UCSD-AML1 (cell line): ENCODE measurements around the gene MN1.

Experiments used
- DNase-seq: peaks from one replicate; lab custom pipeline; 2025; ENCODE audit not compliant: unreplicated experiment; lab: John Stamatoyannopoulos, UW

MN1 gene

DNA sequence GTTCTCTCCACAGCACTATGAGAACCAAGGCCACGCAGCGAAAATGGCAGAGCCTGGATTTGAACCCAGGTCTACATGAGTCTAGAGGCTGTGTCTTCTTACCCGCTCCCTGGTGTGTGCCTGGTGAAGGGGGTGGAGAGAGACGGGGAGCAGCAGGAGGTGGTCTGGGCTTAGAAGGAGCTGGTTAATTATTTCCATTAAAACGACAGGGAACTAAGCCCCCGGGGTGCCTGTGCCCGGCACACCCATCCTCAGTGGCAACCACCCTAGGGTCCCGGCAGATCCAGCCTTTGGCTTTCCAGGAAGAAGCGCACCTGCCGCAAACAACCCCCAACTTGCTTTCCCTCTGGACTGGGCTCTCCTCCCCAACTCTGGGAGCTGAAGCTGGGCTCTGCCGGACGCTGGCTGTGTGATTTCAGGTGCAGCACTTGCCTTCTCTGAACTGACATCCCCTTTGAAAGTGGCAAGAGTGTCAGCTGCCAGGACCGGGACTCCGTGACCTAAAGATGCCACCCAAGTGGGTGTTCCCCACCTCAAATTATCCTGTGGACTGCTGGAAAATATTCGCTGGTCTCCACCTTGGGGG is 35.8 kb downstream of the MN1 start:
- no peak for DNase-seq

GRCh38 chr22:27764722-27765236 is 36.8 kb downstream of the MN1 start:
- DNase-seq = no peak

DNA sequence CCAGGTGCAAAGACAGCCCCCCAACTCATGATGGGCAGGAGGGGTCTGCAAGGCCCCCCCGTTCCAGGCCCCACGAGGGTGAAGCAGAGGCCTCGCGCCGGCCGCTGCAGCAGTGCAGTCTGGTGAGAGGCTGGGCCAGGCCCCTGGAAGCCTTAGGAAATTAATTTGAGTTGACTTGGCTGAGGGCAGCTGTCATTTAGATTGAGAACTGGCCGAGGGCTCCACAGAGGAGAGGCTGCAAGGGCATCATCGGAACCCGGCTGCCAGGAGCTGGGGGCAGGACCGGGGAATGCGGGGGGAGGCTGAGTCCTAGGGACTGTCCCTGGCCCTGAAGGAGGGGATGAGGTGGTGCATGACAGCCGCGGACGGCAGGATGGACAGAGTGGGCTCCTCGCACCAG is 39.9 kb downstream of the MN1 start:
- DNase-seq = no peak

- DNase-seq = no peak
Measured at GRCh38 chr22:27761000-27761399, 40.6 kb downstream of the MN1 start.

GRCh38 chr22:27760474-27760873 is 41.1 kb downstream of the MN1 start:
- DNase-seq = no peak

- DNase-seq = no peak
Measured at GRCh38 chr22:27757928-27758525, 43.5 kb downstream of the MN1 start.

GRCh38 chr22:27756212-27756660 is 45.3 kb downstream of the MN1 start:
- DNase-seq = no peak

DNA sequence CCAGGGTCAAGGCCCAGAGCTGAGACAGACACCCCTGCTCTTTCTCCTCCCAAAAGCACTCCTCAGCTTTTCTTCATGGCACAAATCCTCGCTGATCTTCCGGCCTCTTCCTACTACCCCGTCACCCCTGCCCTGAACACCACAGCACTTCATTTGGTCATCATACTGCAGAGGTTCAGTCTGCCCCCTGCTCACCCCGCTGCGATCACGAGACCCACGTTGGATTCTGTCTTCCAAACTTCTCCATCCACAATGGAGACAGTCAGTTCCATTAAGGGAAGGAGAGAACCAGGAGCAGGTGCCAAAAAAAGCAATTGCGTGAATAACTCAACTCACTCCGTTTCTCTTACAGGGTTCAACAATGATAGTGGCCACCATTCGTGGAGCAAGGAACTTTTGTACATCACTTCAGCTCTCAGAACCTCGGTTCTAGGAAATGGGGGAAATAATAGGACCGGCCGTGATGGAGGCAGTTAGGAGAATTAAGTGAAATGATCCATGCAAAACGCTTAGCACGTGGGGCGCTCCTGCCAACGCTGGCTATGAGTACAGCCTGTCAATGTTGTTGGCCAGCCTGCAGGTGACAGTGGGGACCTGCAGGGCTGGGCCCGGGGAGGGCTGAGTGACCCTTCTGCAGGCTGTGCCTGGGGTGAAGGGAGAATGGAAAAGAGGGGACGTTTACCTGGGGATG is 45.9 kb downstream of the MN1 start:
- no peak for DNase-seq

DNA sequence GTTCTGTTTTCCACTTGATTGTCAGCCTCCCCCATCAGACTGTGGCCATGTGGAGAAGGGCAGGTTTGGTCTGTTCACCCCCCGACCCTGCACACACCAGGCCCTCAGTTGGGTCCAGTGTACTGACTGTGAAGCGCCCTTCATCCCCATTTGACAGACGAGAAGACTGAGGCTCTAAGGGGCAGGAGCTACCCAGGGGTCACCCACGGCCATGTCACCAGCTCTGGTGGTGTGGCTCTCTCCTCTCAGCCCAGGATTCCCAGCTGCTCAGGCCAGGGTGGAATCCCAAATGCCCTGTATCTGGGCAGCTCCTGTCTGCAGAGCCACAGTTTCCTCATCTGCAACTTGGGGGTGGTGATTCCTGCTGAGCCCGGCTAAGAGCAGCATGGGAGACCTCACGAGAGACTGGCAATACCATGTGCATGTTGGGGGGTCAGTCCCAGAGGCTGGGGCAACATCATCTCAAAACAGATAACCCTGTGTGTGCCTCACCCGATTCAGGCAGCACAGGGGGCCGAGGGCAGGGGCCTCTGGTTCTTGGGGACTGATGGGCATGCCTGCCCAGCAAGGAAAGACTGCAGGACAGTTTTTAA is 46.6 kb downstream of the MN1 start:
- DNase-seq = no peak

DNA sequence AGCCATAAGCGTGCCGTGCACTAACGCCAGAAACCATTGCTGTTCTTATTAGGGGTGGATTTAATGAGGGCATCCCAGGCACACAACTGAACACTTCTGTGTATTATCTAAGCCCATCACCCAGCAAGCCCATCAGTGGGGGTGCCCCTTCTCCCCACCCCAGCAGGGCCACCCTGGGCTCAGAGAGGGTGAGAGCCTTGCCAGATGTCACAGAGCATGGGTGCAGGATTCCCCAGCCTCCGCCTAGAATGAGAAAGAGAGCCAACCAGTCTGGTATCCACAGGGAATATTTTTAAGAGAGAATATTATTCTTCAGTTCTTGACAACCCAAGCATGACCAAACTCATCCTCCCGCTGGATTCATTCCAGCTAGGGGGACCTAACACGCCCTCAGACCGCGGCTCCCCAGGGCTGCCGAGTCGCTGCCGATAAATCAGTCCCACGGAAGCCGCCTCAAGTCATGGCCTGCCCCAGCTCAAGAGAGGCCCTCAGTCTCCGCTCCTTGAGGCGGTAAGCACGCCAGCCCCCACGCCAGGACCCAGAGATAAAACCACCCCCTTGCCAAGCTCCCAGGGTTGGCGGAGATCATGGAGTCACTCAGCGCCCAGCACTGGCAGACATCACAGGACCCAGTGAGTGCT is 47.2 kb downstream of the MN1 start:
- DNase-seq = no peak

- DNase-seq = no peak
Measured at GRCh38 chr22:27752771-27753170, 48.8 kb downstream of the MN1 start.

DNA sequence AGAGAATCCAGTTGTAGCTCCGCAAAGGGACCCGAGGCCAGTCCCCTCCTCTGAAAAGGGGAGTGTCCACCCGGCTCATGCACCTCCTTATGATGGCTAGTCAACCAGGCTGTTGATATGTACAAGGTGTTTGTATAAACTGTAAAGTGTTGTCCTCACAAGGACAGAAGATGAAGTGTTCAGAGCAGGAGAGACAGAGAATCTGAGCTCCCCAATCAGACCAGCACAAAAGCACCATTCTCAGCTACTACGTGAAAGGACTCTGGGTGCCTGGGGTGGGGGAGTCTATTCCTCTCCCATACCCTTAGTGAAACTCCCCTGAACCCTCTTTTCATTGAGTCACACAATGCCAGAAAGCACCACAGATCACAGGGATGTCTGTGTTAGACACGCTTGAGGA is 49.4 kb downstream of the MN1 start:
- no peak for DNase-seq

GRCh38 chr22:27751277-27752070 is 50.1 kb downstream of the MN1 start:
- no peak for DNase-seq

DNA sequence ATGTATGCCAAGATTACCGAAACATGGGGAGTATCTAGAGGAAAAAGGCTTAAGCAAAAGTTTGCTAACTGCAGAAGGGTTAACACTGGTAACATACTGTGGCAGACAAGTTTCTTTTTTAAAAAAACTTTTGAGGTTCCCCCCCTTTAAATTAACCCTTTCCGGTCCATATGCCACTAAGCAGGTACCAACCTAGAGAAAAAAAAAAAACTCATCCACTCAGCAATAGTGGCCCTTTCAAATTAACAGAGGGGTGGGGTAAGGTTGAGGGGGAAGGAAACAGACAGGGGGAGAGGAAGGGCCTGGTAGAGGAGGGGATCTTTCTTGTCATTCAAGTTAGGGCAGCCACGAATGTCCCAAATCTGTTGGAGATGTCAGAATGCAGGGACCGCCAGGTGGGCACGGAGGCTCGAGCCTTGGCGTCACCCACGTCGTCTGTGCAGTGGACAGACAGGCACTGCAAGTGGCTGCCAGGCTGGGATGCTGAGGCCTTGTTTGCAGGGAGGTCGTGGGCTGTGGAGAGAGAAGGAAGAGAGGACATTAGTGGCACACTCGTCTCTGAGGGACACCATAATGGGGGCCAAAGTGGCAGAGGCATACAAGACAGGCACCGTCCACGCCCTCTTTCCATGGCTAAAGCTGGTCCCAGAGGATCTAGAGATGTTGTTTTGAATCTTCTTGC is 50.8 kb downstream of the MN1 start:
- no peak for DNase-seq

- DNase-seq = no peak
Measured at GRCh38 chr22:27749597-27750225, 51.8 kb downstream of the MN1 start.

- no peak for DNase-seq
Measured at GRCh38 chr22:27748751-27749191, 52.8 kb downstream of the MN1 start.

- no peak for DNase-seq
Measured at GRCh38 chr22:27748349-27748748, 53.2 kb downstream of the MN1 start.

DNA sequence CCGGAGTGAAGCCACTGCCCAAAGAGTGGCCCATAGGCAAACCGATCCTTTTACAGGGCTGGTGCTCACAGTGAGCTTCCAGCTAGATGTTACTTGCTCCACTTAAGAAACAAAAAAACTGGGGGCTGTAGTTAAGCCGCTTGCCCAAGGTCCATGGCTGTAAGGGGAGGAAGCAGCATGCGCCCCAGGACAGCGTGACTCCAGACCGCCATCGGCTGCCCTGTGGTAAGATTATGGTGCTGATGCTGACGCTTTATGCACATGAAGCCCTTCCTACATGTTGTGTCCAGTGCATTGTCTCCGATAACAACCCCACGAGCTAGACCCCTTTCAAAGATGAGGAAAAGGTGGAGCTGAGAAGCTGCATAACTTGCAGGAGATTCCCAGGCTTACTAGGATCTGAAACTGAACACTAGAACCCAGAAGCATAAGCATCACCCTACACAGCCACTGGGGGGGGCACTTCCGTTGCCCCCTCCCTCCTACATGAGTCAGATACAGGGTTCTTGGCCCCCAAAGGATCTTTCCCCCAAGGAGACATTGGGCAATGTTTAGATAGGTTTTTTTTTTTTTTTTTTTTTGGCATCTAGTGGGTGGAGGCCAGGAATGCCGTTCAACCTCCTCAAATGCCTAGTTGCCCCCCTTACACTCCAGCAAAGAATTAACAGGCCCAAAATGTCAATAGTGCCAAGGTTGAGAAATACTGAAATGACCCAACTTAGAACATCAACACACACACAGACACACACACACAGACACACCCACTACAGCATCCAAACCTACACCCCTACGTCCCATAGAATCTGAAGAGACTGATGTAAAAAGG is 53.9 kb downstream of the MN1 start:
- no peak for DNase-seq

GRCh38 chr22:27746918-27747317 is 54.6 kb downstream of the MN1 start:
- DNase-seq = no peak
